HG03469 (cell line): ENCODE data around the gene FMN1.

Experiments
- ATAC-seq: cut with Tn5 transposase; IDR thresholded peaks from one replicate; pipeline ENCODE4 v1.9.1; 2021; ENCODE audit warnings: mild to moderate bottlenecking, moderate library complexity, moderate number of reproducible peaks; ENCODE audit not compliant: unreplicated experiment

FMN1 gene

GRCh38 chr15:32838820-32839219, 355.7 kb downstream of the FMN1 start:
- ATAC-seq: no peak

- ATAC-seq: no peak
Observed at GRCh38 chr15:32838338-32838737, 356.2 kb downstream of the FMN1 start.

GRCh38 chr15:32837935-32838334, 356.6 kb downstream of the FMN1 start:
- ATAC-seq: no peak

GRCh38 chr15:32834156-32834555, 360.4 kb downstream of the FMN1 start:
- ATAC-seq: peak; percentile 95

DNA sequence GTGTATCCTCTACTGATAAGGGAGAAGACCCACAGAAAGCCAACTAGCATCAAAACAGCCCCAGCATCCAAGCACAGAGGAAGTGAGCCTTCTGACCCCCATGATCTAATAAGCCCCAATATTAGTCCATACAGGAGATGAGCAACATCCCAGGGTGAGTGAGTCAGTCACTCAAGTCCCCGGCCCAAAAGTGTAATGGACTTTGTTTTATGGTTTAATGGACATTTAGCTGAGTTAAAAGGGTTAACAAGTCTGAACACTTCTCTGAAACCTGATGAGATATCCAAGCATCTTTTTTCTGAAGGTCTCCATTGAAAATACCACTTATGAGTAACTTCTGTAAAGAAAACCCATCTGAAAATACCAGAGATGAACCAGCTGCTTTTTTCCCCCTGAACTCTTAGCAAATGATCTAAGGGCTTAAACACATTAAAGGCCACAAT, 361.1 kb downstream of the FMN1 start:
- no peak for ATAC-seq

DNA sequence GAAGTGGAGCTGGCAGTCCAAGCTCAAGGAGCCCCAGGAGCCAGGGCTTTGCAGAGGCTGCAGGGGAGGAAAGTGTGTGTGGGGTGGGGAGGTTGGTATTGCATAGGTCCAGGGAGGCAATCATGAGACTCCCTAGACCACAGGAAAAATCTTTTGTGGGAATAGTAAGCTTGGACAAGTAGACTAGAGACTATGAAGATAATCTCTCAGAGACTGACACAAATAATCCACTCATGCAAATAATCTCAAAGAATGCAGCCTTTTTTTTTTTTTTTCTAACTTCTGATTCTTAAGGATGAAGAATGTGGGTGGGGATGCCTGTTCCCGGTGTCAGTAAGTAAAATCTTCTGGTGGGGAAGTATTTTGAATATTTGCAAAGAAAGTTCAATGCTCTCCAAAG, 363.0 kb downstream of the FMN1 start:
- no peak for ATAC-seq

DNA sequence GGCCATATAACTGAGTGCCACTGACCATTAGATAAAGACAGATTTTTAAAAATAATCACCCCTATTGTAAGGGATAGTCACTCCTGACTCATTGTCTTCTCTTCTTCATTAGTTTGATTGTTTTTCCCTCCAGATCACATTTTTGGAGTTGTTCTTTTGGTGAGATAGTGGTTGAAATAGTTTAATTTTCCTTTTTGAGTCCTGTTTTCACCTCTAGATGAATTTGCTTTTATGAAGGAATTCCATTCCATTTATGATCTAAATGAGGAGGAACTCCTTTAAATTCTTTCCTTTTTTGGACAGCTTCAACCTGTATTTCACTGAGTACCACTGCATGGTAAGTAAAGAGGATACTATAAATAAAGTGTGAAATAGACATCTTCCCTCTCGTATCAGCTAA, 364.3 kb downstream of the FMN1 start:
- no peak for ATAC-seq

DNA sequence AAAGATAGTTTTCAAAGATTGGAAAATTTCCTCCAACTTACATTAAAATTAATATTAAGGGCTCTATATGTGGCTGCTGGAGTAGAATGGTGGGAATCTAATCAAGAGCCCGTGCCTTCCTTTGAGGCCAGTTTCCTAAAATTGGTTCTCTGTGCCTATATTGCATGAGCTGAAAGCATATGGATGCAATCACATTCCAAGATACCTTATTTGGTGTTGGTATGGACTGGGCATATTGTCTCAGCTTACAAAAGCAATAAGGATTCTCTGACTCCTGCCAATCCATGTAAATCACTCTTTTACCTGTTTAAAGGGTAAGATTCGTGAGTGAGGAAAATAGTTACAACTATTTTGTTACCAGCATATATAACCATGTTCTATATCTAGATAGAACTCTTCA, 365.1 kb downstream of the FMN1 start:
- ATAC-seq: no peak

DNA sequence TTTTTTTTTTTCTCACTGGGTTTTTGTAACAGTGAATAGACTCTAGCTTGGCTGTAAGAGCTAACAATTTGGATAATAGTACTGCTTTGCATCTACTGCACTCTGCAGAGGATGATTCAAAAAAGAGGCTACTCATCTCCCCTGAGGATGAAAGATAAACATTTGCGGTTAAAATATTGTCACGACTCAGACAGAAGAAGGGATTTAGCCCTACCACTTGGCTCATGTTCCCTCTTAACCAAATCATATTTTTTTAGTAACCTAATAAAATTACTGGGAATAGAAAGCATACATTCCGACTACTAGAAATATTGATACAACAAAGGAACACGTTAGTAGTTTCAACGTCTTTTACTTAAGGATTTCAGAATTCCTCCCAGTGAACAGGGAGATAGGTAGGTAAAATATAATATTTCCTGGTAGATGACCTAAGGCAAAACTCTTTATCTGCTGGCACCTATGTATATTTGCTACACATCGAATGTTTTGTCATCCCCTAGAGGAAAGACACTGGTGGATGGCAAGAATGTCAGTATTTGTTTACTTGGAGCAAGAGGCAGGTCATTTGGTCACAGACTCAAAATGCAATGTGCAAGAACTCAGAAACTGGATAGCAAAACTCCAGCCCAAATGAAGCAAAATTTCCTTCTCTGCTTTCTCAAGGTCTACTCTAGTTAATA, 365.9 kb downstream of the FMN1 start:
- ATAC-seq: no peak

GRCh38 chr15:32826685-32827084, 367.8 kb downstream of the FMN1 start:
- ATAC-seq: no peak

DNA sequence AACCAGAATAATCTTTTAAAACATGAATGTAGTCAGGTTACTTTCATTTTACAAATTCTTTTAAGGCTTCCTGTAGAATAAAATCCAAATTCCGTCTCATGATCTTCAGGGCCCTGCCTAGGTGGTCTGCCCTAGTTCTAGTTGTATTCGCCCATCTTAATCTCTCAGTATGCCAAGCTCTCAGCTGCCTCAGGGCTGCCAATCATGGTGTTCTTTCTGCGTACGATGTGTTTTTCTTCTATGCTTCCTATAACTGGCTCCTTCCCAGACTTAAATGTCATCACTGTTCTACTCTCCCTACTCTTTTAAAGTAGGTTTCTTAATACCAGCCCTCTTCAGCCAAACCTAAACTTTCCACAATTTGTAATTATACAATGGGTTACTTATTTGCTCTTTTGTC, 369.3 kb downstream of the FMN1 start:
- ATAC-seq: no peak

DNA sequence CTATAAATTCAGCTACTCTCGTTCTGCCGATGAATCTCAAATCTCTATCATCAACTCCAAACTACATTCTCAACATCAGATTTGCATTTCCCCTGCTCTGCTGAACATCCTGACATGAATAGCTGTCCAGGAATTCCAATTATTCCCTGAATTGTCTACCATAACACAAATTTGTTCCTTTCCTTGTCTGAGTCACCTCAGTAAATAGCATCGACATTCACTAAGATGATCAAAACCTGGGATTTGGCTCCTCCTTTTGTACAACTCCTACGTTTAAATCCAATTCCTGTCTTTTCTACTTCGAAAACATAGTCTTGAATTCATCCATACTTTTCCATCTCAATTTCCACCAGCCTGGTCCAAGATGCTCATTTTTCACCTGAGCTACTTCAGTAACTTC, 369.7 kb downstream of the FMN1 start:
- no peak for ATAC-seq

- ATAC-seq: no peak
Observed at GRCh38 chr15:32823750-32824149, 370.8 kb downstream of the FMN1 start.

DNA sequence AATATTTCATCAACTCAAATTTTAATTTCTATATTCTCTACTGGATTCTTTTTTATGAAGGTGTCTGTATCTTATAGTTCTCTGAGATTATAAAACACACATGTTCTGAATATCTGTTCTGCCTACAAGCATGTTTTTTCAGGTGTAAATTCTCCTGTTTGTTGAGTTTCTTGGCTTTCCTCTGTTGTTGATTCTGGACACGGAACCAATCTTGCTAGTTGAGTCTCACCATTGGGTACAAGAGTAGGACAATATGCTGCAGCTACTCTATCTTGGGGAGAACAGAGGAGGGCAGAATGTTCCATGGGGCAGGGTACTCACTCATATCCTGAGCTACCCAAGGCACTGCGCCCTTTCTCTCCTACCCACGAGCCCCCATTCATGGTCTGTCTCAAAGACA, 371.8 kb downstream of the FMN1 start:
- no peak for ATAC-seq

GRCh38 chr15:32819448-32819847, 375.1 kb downstream of the FMN1 start:
- ATAC-seq: no peak

GRCh38 chr15:32818758-32819447, 375.6 kb downstream of the FMN1 start:
- ATAC-seq: no peak

- ATAC-seq: no peak
Observed at GRCh38 chr15:32817577-32817976, 376.9 kb downstream of the FMN1 start.

- ATAC-seq: no peak
Observed at GRCh38 chr15:32807331-32807730, 387.2 kb downstream of the FMN1 start.

DNA sequence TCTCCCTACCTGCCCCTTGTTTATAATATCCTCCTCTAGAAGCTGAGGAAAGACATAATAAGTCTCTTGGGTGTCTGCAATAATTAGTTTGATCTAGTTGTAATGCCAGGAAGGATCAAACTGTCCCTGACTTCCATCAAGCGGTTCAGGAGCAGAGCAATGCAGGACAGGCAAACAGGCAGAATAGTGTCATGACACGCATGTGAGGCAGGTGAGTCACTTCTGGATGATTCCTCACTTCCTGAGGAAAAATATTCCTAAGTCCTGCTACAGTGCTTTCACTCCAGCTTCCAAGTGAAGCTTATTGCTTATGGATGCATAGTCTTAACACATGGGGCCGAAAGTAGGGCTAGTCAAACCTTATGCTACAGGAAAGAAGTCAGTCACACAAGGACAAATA, 390.9 kb downstream of the FMN1 start:
- no peak for ATAC-seq

- no peak for ATAC-seq
Observed at GRCh38 chr15:32802286-32802936, 392.1 kb downstream of the FMN1 start.

DNA sequence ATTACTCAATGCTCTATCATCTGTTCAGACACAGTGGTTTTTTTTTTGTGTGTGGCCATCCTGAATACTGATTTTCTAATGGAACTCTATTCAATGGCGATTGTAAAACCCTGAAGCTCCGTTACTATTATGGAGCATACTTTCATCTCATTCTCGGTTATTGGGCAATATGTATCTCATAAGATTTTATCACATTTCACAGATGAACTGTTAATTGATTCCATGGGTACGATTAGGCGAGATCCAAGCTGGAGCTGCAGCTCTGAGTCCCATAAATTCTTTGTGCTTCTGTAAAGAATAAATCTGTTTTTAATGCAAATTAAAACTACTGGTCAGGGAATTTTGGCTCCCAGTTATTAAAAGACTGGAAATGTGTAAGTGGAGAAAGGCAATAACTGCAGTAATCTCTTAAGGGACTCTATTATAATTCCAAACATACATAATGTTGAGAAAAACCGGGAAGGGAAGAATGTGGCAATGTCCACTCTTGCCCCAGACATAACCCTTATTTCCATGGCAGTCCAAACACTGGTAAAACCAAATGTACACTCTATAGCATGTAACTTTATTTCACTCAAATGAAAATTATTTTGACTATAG, 394.5 kb downstream of the FMN1 start:
- no peak for ATAC-seq

DNA sequence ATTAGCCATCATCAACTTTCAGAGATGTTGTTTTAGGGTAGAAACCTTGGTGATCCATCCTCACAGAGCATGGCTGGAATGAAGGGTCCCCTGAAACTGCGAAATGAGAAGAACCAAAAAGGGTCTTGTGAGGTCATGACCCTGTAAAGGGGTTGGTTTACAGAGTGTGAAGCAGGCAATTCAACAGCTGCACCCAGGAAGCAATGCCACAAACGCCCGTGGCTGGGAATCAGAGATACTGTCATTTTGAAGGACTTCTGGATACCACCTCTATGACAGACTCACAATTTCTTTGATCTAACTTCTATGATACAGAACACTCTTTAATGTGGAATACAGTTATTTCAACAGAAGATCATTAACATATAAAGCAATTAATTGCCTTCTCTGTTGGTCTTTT, 397.7 kb downstream of the FMN1 start:
- no peak for ATAC-seq
